ENCODE data around the gene NCBP3. TPM values are rescaled to one million over a fixed set of nuclear protein-coding genes. Genes with fewer than 3 reads are reported as not detected.
A peak's percentile ranks its signal among the peaks of the same experiment; 100 is the strongest.

NCBP3 gene
- total and polyA plus RNA-seq, 9 of the 15 experiments (the other 6 are each of a cell fraction or from before 2014, with no cell fraction given): 3.1 to 25.5 (median 20.5) TPM

- no peak for TF ChIP-seq HMBOX1 (IDR thresholded peaks at IDR 0.05)
- TF ChIP-seq ZFX (CRISPR knock-in tag; IDR thresholded peaks at IDR 0.05): peak; percentile 22; the same call in 1 of the 2 replicates
- TF ChIP-seq ZNF3 (CRISPR knock-in tag; IDR thresholded peaks at IDR 0.05): no peak
- no peak for TF ChIP-seq NCOA2 (IDR thresholded peaks at IDR 0.05; ENCODE audit: partially characterized antibody in 2 of 2)
- no peak for TF ChIP-seq E2F1 (CRISPR knock-in tag; IDR thresholded peaks at IDR 0.05)
- TF ChIP-seq ZNF384 (IDR thresholded peaks at IDR 0.05; ENCODE audit: low read depth, low read length): no peak
- TF ChIP-seq HNRNPUL1 (IDR thresholded peaks at IDR 0.05; ENCODE audit: low read length): no peak
- TF ChIP-seq, protein P1, sequence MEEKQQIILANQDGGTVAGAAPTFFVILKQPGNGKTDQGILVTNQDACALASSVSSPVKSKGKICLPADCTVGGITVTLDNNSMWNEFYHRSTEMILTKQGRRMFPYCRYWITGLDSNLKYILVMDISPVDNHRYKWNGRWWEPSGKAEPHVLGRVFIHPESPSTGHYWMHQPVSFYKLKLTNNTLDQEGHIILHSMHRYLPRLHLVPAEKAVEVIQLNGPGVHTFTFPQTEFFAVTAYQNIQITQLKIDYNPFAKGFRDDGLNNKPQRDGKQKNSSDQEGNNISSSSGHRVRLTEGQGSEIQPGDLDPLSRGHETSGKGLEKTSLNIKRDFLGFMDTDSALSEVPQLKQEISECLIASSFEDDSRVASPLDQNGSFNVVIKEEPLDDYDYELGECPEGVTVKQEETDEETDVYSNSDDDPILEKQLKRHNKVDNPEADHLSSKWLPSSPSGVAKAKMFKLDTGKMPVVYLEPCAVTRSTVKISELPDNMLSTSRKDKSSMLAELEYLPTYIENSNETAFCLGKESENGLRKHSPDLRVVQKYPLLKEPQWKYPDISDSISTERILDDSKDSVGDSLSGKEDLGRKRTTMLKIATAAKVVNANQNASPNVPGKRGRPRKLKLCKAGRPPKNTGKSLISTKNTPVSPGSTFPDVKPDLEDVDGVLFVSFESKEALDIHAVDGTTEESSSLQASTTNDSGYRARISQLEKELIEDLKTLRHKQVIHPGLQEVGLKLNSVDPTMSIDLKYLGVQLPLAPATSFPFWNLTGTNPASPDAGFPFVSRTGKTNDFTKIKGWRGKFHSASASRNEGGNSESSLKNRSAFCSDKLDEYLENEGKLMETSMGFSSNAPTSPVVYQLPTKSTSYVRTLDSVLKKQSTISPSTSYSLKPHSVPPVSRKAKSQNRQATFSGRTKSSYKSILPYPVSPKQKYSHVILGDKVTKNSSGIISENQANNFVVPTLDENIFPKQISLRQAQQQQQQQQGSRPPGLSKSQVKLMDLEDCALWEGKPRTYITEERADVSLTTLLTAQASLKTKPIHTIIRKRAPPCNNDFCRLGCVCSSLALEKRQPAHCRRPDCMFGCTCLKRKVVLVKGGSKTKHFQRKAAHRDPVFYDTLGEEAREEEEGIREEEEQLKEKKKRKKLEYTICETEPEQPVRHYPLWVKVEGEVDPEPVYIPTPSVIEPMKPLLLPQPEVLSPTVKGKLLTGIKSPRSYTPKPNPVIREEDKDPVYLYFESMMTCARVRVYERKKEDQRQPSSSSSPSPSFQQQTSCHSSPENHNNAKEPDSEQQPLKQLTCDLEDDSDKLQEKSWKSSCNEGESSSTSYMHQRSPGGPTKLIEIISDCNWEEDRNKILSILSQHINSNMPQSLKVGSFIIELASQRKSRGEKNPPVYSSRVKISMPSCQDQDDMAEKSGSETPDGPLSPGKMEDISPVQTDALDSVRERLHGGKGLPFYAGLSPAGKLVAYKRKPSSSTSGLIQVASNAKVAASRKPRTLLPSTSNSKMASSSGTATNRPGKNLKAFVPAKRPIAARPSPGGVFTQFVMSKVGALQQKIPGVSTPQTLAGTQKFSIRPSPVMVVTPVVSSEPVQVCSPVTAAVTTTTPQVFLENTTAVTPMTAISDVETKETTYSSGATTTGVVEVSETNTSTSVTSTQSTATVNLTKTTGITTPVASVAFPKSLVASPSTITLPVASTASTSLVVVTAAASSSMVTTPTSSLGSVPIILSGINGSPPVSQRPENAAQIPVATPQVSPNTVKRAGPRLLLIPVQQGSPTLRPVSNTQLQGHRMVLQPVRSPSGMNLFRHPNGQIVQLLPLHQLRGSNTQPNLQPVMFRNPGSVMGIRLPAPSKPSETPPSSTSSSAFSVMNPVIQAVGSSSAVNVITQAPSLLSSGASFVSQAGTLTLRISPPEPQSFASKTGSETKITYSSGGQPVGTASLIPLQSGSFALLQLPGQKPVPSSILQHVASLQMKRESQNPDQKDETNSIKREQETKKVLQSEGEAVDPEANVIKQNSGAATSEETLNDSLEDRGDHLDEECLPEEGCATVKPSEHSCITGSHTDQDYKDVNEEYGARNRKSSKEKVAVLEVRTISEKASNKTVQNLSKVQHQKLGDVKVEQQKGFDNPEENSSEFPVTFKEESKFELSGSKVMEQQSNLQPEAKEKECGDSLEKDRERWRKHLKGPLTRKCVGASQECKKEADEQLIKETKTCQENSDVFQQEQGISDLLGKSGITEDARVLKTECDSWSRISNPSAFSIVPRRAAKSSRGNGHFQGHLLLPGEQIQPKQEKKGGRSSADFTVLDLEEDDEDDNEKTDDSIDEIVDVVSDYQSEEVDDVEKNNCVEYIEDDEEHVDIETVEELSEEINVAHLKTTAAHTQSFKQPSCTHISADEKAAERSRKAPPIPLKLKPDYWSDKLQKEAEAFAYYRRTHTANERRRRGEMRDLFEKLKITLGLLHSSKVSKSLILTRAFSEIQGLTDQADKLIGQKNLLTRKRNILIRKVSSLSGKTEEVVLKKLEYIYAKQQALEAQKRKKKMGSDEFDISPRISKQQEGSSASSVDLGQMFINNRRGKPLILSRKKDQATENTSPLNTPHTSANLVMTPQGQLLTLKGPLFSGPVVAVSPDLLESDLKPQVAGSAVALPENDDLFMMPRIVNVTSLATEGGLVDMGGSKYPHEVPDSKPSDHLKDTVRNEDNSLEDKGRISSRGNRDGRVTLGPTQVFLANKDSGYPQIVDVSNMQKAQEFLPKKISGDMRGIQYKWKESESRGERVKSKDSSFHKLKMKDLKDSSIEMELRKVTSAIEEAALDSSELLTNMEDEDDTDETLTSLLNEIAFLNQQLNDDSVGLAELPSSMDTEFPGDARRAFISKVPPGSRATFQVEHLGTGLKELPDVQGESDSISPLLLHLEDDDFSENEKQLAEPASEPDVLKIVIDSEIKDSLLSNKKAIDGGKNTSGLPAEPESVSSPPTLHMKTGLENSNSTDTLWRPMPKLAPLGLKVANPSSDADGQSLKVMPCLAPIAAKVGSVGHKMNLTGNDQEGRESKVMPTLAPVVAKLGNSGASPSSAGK (IDR thresholded peaks at IDR 0.05): peak; percentile 45; the same call in 1 of the 2 replicates
- TF ChIP-seq NCOA1 (IDR thresholded peaks at IDR 0.05; ENCODE audit: low read depth): no peak
- no peak for TF ChIP-seq PTBP1 (IDR thresholded peaks at IDR 0.05; ENCODE audit: low read depth, low read length)
- TF ChIP-seq TAL1 (IDR thresholded peaks at IDR 0.05): no peak
- no peak for TF ChIP-seq ZNF695 (CRISPR knock-in tag; IDR thresholded peaks at IDR 0.05)
- no peak for TF ChIP-seq ATF7 (IDR thresholded peaks at IDR 0.05)
- TF ChIP-seq POLR2B (IDR thresholded peaks at IDR 0.05; ENCODE audit: low read depth, partially characterized antibody): no peak
- TF ChIP-seq ZNF347 (CRISPR knock-in tag; IDR thresholded peaks at IDR 0.05; ENCODE audit: low read depth): no peak
Measured at GRCh38 chr17:3892095-3892998, 46.3 kb upstream of the NCBP3 start (continued).
